ENCODE measurements around the gene SRGAP2B.
"Not testable (repeated sequence)": the region's sequence is repeated elsewhere in the genome, so short reads cannot be mapped to it uniquely, and the experiment has no call there.

GRCh38 chr1:144923640-144924039, 171.5 kb downstream of the SRGAP2B start:
- TF ChIP-seq POLR2AphosphoS5 (IDR thresholded peaks at IDR 0.05; ENCODE audit: borderline replicate concordance, low read depth, low read length); EZH2 (IDR thresholded peaks at IDR 0.05): not testable (repeated sequence)

All from SK-N-MC (cell line).